ENCODE measurements around the gene MAPRE2.
A peak's percentile ranks its signal among the peaks of the same experiment; 100 is the strongest.

The MAPRE2 gene

GRCh38 chr18:35174093-35174731 is 133.0 kb downstream of the MAPRE2 start:
- Mint-ChIP-seq H3K4me3 (no peak overlapping the region), H3K9me3 (peaks cover 0 to 11% of the 10 kb centered on the region in 2 donors), H3K27ac (peak overlapping the region in 1 of 2 donors; percentile 57), H3K4me1 (peaks cover 6% of the 10 kb centered on the region), H3K27me3 (no peaks in the 10 kb centered on the region)
- DNase-seq (no peak), ATAC-seq (peak; percentile 57)

- no peak for DNase-seq
- peaks cover 0 to 6% of the 10 kb centered on the region in 2 donors for H3K9me3 Mint-ChIP-seq
- no peak for ATAC-seq
- peaks cover 6% of the 10 kb centered on the region for H3K4me1 Mint-ChIP-seq
- H3K27me3 Mint-ChIP-seq: no peaks in the 10 kb centered on the region
- H3K27ac Mint-ChIP-seq: peak overlapping the region in 1 of 2 donors; percentile 57
- H3K4me3 Mint-ChIP-seq: no peak overlapping the region
Observed at GRCh38 chr18:35174745-35175144, 133.5 kb downstream of the MAPRE2 start.

DNA sequence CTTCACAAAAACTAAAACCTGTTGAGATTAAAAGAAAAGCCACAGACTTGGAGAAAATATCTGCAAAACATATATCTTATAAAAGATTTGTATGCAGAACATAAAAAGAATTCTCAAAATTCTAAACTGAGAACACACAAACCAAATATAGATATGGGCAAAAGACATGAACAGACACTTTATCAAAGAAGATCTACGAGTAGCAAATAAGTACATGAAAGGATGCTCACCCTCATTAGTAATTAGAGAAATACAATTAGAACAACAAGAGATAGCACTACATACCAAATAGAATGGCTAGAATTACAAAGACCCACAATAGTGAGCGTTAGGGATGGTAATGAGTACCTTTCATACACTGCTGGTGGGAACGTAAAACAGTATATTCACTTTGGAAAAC is 135.7 kb downstream of the MAPRE2 start:
- Mint-ChIP-seq H3K27ac (no peak overlapping the region), H3K4me1 (no peaks in the 10 kb centered on the region), H3K4me3 (no peak overlapping the region), H3K27me3 (no peaks in the 10 kb centered on the region), H3K9me3 (no peaks in the 10 kb centered on the region)
- no peak for DNase-seq
- ATAC-seq: no peak

GRCh38 chr18:35178260-35178659 is 137.0 kb downstream of the MAPRE2 start:
- Mint-ChIP-seq H3K4me3 (no peak overlapping the region), H3K9me3 (no peaks in the 10 kb centered on the region), H3K27ac (no peak overlapping the region), H3K4me1 (no peaks in the 10 kb centered on the region), H3K27me3 (no peaks in the 10 kb centered on the region)
- DNase-seq (peak in 1 of 2 donors; percentile 42), ATAC-seq (peak; percentile 95)

DNA sequence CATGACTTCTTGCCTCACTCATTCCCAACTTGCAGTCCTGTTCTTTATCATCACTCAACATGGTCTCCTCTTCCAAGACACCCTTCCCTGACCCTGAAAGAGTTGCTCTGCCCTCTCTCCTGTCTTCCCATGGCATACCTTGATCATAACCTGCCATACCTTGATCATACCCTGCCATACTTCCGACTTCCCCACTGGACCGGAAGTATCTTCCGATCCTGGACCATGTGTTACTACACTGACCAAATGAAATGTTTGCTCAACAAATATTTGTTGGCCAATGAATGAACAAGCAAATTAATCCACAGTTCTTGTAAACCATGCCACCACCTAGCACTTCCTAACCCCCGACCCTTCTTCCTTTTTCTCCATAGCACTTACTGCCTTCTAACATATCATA is 138.7 kb downstream of the MAPRE2 start:
- ATAC-seq (no peak), DNase-seq (no peak)
- H3K4me3 Mint-ChIP-seq: no peak overlapping the region
- H3K4me1 Mint-ChIP-seq: no peaks in the 10 kb centered on the region
- H3K27me3 Mint-ChIP-seq: no peaks in the 10 kb centered on the region
- no peak overlapping the region for H3K27ac Mint-ChIP-seq
- H3K9me3 Mint-ChIP-seq: no peaks in the 10 kb centered on the region

DNA sequence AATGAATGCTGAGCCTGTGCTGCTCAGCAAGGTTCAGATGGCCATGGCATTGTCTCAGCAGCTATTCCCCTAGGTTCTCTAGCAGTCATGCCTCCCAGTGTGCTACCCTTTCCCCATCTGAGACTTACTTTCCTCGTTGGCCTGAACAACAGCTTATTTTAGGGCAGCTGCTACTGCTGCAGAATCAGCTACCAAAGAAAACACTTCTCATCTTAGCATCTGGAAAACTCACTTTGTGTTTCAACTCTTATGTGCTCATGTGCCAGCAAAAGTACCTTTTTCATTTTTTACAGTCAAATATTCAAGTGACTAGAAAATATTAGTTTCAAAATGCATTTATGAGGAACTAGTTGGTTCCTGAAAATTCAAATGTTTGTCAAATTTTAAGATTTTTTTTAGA is 139.2 kb downstream of the MAPRE2 start:
- no peak for DNase-seq
- no peaks in the 10 kb centered on the region for H3K4me1 Mint-ChIP-seq
- ATAC-seq: no peak
- H3K4me3 Mint-ChIP-seq: no peak overlapping the region
- H3K27ac Mint-ChIP-seq: no peak overlapping the region
- H3K27me3 Mint-ChIP-seq: no peaks in the 10 kb centered on the region
- H3K9me3 Mint-ChIP-seq: no peaks in the 10 kb centered on the region

DNA sequence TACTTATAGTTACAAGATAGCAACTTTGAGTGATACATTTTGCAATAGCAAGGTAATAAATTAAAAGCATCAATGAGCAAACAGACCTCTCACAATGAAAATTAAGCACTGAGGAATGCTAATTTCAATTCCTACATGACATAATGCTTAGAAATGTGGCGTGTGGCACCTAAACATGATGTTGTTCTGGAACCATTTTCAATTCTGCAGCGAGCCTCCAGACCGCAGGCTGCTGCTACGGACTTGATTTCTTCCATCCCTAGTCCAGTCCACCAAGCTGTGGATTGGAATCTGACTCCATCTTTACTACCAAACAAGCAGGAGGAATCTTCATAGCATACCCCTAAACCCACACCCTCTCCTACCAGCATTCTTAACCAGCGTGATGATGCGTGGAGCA is 140.9 kb downstream of the MAPRE2 start:
- no peaks in the 10 kb centered on the region for H3K9me3 Mint-ChIP-seq
- no peak for DNase-seq
- H3K4me3 Mint-ChIP-seq: no peak overlapping the region
- no peaks in the 10 kb centered on the region for H3K4me1 Mint-ChIP-seq
- H3K27ac Mint-ChIP-seq: no peak overlapping the region
- no peak for ATAC-seq
- no peaks in the 10 kb centered on the region for H3K27me3 Mint-ChIP-seq

DNA sequence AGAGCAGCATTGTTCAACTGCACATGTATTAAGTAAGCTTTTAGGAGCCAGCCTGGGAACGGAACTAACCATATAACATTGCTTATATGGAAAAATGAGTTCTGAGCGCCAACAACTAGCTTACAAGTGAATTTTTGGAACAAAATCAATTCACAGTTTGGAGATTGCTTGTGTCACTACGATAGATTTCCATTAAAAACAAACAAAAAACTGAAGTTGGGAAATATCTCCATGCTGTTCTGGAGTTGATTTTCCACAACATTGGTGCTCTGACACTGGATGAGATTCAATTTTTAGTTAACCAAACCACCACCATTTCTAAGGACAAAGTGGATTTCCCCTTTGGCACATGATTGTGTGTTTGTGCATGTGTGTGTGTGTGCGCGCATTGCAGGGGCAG is 142.7 kb downstream of the MAPRE2 start:
- Mint-ChIP-seq H3K9me3 (no peaks in the 10 kb centered on the region), H3K4me3 (no peak overlapping the region), H3K27ac (no peak overlapping the region), H3K4me1 (no peaks in the 10 kb centered on the region), H3K27me3 (no peaks in the 10 kb centered on the region)
- ATAC-seq (no peak), DNase-seq (no peak)

GRCh38 chr18:35185771-35186170 is 144.6 kb downstream of the MAPRE2 start:
- DNase-seq (no peak), ATAC-seq (no peak)

GRCh38 chr18:35186291-35187034 is 145.2 kb downstream of the MAPRE2 start:
- no peak for DNase-seq
- Mint-ChIP-seq H3K27ac (no peak overlapping the region), H3K9me3 (no peaks in the 10 kb centered on the region), H3K27me3 (no peaks in the 10 kb centered on the region), H3K4me1 (peaks cover under 1% of the 10 kb centered on the region), H3K4me3 (no peak overlapping the region)
- ATAC-seq: no peak

More at GRCh38 chr18:35185771-35186170, 144.6 kb downstream of the MAPRE2 start:
- Mint-ChIP-seq H3K27ac (no peak overlapping the region), H3K9me3 (no peaks in the 10 kb centered on the region), H3K4me3 (no peak overlapping the region), H3K27me3 (no peaks in the 10 kb centered on the region), H3K4me1 (no peaks in the 10 kb centered on the region)

GRCh38 chr18:35189510-35189909 is 148.3 kb downstream of the MAPRE2 start:
- Mint-ChIP-seq H3K27ac (peak overlapping the region in 1 of 2 donors; percentile 36), H3K4me1 (peaks cover 12% of the 10 kb centered on the region), H3K9me3 (no peaks in the 10 kb centered on the region), H3K27me3 (no peaks in the 10 kb centered on the region), H3K4me3 (no peak overlapping the region)
- DNase-seq (no peak), ATAC-seq (no peak)

GRCh38 chr18:35190948-35191697 is 149.9 kb downstream of the MAPRE2 start:
- H3K9me3 Mint-ChIP-seq: no peaks in the 10 kb centered on the region
- DNase-seq (no peak), ATAC-seq (no peak)
- H3K27me3 Mint-ChIP-seq: no peaks in the 10 kb centered on the region
- H3K4me3 Mint-ChIP-seq: no peak overlapping the region
- H3K27ac Mint-ChIP-seq: no peak overlapping the region
- H3K4me1 Mint-ChIP-seq: peaks cover 12% of the 10 kb centered on the region

GRCh38 chr18:35191698-35192025 is 150.4 kb downstream of the MAPRE2 start:
- ATAC-seq (no peak), DNase-seq (no peak)
- Mint-ChIP-seq H3K4me1 (peaks cover 12% of the 10 kb centered on the region), H3K4me3 (no peak overlapping the region), H3K27me3 (no peaks in the 10 kb centered on the region), H3K9me3 (no peaks in the 10 kb centered on the region), H3K27ac (no peak overlapping the region)

DNA sequence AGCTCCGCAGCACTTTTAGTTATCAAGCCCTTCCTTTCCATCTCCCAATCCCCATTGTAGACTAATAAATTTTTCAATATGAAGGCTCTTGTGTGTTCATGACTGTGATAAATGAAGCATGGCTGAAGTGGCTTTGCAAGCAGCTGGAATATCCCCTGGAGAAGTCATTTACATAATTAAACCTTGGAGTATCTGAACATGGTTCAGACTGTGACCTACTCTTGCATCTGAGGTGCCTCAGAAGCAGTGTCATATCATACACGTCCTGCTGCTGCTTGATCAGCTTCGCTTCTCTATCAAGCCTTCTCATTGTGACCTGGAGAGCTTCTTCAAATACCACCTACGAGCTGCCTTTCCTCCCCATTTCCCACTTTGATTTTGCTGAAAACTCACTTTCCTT is 151.2 kb downstream of the MAPRE2 start:
- no peak overlapping the region for H3K4me3 Mint-ChIP-seq
- H3K4me1 Mint-ChIP-seq: peaks cover 12% of the 10 kb centered on the region
- no peaks in the 10 kb centered on the region for H3K9me3 Mint-ChIP-seq
- no peak for ATAC-seq
- H3K27ac Mint-ChIP-seq: peak overlapping the region in 1 of 2 donors; percentile 19
- H3K27me3 Mint-ChIP-seq: no peaks in the 10 kb centered on the region
- DNase-seq: no peak
